Stimulated activated CD4-positive, alpha-beta T cell treated with anti-CD3 and anti-CD28 coated beads, Interleukin-1b, Interleukin-23, amount 100 ng/mL, for 24 hours (primary cell): ENCODE measurements around the gene DEGS2.
A peak's percentile ranks its signal among the peaks of the same experiment; 100 is the strongest.
"Not testable (repeated sequence)": the region's sequence is repeated elsewhere in the genome, so short reads cannot be mapped to it uniquely, and the experiment has no call there.

Source experiments
- DNase-seq, 4 experiments: peaks; one replicate each; pipeline ENCODE4 v3.0.0-alpha.2; 2020; ENCODE audit warnings: low read depth in 4 of 4, low spot score in 1 of 4

Gene DEGS2

DNA sequence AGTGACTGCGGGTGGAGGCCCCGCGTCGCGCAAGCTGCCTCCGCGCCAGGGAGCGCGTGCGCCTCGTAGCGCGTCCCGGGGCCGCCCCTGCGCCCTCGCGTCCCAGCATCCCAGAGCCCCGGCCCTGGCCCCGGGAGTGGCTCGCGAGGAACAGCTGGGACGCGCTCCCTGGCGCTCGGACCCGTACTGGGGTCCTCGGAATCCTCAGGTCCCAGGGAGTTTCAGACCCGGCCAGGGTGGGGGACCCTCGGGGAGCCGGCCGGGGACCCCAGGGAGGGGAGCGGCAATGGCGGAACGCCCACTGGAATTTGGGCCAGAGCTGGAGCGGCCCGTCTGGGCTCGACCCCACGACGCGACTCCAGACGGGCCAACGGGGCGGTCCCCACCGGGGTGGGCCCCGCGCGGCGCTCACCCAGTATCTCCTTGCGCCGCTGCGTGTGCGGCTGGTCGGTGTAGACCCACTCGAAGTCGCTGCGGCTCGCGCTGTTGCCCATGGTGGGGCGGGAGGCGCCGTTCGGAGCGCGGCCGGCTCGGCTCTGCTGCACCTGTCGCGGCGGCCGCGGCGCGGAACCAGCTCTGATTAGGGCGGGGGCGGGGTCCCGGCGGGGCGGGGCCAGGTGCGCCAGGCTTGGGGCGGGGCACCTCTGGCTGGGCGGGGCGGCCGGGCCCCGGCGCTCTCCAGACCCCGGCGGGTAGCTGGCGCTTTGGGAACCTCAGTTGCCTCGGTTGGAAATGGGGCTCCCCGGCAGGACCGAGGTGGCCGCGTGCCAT, at the start of gene DEGS2:
Gene DEGS2 (minus strand): TSS at position 552 of the 771 bp plus-strand sequence. CDS start 58 bp downstream, at position 494.
- peak; percentile 27 to 44 (median 40) for DNase-seq

DNA sequence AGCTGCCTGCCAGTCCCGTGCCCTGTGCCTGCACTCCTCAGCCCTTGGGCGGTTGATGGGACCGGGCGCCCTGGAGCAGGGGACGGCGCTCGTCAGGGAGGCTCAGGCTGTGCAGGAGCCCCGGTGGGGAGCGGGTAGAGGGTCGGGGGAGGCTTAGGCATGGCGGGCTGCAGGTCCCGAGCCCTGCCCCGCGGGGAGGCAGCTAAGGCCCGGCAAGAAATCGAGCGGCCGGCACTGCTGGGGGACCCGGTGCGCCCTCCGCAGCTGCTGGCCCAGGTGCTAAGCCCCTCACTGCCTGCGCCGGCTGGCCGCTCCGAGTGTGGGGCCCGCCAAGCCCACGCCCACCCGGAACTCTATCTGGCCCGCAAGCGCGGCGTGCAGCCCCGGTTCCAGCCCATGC, 48.7 kb upstream of the DEGS2 start:
- DNase-seq, result not testable (repeated sequence)

DNA sequence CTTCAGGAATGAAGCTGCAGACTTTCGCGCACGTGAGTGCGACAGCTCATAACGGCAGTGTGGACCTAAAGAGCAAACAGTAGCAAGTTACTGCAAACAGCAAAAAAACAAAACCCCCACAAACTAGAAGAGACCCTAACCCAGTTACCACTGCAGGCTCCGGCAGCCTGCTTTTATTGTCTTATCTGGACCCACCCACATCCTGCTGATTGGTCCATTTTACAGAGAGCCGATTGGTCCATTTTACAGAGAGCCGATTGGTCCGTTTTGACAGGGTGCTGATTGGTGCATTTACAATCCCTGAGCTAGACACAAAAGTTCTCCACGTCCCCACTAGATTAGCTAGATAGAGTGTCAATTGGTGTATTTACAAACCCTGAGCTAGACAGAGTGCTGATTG, 48.1 kb upstream of the DEGS2 start:
- DNase-seq, result not testable (repeated sequence)

DNA sequence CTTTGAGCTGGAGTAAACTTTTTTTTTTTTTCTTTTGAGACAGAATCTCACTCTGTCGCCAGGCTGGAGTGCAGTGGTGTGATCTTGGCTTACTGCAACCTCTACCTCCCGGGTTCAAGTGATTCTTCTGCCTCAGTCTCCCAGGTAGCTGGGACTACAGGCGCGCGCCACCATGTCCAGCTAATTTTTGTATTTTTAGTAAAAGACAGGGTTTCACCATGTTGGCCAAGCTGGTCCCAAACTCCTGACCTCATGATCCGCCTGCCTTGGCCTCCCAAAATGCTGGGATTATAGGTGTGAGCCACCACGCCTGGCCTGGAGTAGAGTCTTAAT, 45.4 kb upstream of the DEGS2 start:
- DNase-seq, result not testable (repeated sequence)

DNA sequence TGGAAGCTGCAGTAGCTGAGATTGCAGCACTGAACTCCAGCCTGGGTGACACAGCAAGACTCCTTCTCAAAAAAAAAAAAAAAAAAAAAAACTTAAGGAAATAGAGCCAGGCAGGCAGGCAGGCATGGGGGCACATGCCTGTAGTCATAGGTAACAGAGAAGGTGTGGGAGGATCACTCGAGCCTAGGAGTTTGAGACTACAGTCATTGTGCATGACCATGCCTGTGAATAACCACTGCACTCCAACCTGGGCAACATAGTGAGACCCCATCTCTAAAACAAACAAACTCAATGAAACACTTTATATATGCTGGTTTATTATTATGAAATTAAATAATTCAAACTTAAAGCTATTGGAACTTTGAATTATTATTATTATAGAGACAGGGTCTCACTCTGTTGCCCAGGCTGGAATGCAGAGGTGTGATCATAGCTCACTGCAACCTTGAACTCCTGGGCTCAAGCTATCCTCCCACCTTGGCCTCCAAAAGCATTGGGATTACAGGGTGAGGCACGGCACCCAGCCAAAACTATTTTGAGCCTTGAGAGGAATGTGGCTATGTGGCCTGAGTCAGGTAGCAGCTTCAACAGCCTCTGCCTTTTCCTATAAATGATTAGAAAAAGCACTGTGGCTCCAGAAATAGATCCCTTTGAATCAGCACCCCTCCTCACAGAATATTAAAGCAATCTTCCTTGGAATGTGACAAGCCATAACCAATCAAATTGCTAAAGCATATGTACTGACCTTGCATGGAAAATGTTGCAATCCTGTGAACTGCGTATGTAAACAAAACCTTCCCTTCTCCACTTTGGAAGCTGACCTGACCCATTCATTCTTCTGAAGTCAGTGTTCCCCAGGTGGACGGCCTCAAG, 44.8 kb upstream of the DEGS2 start:
- no peak for DNase-seq

DNA sequence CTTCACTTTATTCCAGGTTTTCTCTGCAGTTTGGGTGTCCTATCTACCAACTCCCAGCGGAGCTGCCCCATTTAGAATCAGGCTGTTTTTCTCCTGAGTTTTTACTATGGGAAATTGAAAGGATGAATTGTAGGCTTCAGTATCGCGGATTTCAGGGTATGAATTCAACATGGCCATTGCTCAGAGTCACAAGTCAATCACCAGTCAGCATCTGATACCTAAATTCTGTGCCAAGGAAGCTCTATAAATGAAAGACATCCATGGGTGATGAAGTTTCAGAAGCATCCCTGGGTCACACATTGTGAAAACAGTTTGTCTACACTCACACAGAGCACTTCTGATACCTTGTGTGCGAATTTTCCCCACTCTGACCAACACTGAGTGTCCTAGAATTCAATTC, 43.7 kb upstream of the DEGS2 start:
- no peak for DNase-seq

DNA sequence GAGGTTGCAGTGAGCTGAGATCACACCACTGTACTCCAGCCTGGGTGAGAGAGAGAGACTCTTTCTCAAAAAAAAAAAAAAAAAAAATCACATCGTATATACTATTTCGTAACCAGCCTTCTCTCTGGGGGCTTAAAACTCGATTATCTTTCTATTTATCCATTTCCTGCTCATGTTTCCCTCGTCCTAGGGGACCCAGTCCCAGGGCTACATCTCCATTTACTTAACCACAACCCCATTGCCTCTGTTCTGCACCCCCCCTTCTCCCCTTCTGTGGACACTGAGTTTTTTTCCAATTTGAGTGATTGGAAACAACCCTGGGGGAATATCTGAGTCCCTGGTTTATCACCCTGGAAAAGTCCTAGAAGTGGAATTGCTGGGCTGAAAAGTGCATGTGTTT, 43.3 kb upstream of the DEGS2 start:
- DNase-seq, result no peak

DNA sequence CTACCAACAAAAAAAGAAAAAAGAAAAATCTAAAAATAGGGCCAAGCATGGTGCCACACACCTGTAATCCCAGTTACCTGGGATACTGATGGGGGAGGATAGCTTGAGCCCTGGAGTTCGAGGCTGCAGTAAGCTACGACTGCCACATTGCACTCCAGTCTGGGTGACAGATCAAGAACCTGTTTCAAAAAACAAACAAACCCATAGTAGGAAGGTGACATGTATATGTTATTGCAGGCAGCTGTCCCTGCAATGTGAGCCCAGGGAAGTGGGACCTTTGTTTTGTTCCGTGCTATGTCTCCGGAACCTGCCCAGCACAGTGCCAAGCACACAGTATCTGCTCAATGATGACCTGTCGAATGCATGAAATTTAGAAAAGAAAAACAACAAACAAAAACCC, 42.3 kb upstream of the DEGS2 start:
- DNase-seq, result no peak

DNA sequence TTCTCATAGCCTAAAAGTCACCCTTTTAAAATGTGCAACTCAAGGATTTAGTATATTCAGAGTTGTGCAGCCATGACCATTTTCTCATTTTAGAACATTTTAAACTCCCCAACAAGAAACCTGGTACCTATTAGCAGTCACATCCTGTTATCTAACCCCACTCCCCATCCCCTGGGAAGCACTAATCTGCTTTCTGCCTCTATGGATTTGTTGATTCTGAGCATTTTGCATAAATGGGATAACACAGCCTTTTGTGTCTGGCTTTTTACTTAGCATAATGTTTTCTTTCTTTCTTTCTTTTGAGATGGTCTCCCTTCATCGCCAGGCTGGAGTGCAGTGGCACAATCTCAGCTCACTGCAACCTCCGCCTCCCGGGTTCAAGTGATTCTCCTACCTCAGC, 40.9 kb upstream of the DEGS2 start:
- DNase-seq, result no peak

DNA sequence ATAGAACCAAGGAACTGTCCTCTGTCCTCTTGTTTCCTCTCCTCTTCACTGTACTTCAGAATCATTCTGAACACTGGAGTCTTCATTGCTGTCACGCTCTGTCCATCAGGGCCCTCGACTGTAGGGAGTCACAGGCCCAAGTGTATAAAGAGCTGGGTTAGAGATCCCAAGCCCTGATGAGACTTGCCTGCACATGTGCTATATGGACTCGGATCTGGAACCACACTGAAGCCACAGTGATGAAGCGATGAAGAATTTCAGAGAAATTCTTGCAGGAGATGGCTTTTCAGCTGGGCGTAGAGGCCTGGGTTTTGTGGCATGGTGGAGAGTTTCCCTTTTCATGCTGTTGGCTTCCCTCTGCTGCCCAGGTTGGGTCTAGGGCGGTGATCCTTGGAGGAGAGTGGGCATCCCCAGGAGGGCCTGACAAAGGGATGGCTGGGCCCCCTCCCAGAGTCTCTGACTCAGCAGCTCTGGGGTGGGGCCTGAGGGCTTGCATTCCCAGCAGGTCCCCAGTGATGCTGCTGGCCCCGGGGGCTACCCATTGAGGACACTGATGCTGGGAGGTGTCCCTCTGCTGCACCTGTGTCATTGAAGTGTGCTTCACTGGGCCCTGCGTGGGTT, 39.9 kb upstream of the DEGS2 start:
- DNase-seq, result no peak

DNA sequence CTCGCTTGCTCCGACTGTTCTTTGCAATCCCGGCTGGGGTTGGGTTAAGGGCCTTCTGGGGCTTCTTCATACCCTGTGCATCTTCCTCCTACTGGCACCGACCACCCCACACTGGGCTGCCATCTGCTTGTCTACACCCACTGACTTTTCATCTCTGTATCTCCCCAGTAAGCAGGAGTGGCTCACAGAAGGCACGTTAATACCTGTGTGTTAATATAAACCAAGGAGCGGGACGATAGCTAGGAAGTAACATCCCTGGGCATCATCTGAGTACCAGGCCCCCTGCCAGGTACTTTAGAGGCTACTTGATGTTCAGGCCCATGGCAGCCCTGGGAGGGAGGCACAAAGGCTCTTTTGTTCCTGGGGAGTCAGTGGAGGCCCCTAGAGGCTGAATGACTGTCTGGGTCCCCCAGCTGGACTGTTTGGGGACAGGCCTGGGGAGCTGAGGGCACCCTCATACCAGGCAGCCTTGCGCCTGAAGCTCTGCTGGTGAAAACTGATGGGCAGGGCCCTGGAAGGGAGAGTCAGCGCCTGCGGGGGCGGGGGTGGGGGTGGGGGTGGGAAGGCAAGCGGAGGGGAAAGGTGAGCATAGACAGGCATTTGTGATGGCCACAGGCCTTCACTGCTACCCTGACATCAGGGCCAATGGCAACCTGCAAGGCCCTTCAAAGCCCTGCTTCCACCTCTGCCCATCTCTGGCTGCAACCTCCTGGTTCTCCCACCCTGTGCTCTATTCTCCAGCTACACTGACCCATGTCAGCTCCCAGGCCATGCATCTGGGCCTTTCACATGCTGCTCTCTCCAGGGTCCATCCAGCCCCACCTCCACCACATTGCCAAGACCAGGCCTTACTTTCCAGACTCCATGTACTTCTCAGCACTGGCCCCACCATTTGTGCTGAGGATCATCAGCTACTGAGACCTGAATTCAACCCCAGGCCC, 34.2 kb upstream of the DEGS2 start:
- DNase-seq, result no peak

DNA sequence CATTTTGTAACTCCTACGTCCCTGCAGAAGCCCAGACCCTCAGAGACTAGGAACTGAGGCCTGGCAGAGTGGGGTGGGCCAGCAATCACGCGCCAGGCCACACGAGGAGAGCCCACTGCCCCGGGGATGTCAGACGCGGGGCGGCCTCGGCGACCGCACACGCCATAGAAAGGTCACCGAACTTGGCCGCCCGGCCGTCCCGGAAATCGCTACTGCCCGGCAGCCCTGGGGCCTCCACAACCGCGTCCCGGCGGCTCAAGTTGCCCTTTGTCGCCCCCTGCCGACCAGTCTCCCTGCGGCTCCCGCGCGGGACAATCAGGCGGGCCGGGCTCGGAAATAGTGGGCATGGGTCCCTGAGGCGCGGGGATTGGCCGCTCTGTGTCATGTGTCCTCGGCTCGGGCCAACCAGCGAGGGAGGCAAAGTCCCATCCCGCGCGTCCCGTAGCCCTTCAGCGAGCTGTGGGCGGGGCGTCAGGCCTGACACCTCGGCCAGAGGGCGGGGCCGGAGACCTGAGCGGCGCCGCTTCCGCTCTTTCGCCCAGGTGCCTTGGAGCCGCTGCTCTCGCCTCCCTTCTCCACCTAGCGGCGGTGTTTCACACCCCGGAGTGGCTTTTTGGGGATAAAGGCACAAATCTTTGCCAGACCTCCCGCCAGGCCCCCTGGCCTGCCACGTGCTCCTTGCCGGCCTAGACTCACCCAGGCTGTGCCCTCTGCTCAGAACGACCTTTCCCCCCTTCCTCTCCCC, 33.4 kb upstream of the DEGS2 start:
- peak; percentile 99 to 100 (median 99) for DNase-seq

DNA sequence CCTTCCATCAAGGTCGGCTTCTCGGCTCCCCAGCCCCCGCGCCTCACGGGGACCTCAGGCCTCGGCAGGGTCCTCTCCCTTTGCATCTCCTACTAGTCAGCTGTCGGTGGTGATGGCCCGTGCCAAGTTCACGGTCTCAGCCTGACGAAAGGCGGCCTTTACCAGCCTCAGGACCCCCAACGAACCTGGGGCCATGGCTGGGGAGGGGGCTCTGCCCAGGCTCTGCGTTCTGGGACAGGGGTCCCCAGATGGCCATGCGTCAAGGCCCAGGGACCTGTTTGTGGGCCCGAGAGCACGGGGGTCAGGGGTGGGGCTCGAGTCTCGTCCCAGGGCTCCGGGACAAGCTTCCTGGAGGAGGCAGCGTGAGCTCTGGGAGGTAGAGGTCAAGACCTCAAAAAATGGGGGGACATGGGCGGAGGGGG, 32.8 kb upstream of the DEGS2 start:
- no peak for DNase-seq

DNA sequence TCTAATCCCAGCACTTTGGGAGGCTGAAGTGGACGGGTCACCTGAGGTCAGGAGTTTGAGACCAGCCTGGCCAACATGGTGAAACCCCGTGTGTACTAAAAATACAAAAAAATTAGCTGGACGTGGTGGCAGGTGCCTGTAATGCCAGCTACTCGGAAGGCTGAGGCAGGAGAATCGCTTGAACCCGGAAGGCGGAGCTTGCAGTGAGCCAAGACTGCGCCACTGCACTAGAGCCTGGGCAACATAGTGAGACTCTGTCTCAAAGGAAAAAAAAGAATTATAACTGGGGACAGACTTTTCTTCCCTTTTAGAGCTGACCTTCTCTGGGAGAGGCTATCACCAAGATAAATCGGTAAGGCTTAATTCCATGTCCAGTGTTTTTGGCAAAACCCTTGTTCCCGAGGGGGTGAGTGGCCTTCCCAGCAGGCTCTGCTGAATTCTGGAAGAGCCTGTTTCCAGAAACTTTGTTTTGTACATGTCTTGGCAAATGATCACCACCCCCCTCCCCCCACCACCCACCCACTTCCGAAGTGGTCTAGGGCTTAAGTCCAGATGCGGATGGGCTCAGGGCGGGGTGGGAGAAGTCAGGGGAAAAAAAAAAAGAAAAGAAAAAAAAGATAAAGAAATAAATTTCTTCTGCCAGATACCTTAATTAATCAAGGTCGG, 32.3 kb upstream of the DEGS2 start:
- no peak for DNase-seq

DNA sequence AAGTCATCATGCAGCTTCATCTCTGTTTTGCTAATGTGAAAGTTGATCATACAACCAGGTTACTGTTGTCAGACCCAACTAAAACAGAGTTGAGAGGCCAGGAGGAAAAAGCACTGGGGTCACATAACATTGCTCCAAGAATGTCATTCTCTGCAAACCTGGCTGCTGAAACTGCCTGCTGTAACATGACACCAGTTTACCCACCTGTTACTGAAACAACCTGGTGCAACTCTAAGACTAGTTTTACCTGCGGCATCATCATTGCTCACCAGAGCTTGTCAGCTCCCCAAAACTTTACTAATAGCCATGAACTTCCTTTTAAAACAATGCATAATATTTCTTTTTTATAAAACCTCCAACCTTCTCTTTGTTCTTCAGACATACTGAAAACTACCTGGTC, 30.7 kb upstream of the DEGS2 start:
- DNase-seq, result no peak

DNA sequence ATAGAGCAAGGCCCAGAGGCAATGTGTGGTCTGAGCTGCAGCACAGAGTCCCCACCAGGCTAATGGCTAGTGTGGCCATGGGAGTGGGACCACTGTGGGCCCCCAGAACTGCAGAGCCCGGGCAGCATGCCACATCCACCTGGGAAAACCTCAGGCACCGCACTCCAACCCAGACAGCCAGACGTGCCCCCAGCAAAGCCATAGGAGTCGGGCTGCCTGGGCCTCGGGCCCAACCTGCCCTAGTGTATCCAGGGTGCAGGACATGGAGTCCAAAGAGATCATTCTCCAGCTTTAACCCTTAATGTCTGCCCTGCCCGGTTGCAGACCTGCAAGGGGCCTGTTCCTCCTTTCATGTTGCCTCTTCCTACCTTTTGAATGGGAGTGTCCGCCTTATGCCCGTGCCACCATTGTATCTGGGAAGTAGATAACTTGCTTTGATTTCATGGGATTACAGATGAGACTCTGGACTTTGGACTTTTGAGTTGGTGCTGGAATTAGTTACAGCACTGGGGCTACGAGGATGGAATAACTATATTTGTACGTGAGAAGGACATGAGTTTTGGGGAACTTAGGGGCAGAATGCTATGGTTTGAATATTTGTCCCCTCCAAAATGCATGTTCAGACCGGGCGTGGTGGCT, 29.1 kb upstream of the DEGS2 start:
- DNase-seq, result no peak

DNA sequence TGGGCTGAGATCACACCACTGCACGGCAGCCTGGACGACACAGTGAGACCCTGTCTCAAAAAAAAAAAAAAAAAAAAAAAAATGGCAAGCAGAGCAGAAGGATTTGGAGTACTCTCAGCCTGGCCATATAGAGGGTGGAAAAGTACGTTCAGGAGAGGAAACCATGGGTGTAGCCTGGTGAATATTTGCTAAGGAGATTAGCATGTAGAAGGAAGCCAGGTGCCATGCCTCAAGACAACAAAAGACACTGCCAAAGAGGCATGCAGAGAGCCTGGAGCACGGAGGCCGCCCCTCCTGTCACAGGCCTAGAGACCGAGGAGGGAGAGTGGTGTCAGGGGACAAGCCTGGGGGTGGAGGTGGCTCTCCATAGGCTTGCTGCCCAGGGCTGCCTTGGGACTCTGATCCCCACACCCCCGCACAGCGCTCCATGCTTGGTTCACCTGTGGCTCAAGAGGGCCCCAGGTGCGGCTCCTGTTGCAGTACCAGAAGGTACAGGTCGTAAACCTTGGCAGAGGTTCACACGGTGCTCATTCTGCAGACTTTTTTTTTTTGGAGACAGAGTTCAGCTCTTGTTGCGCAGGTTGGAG, 27.9 kb upstream of the DEGS2 start:
- no peak for DNase-seq

DNA sequence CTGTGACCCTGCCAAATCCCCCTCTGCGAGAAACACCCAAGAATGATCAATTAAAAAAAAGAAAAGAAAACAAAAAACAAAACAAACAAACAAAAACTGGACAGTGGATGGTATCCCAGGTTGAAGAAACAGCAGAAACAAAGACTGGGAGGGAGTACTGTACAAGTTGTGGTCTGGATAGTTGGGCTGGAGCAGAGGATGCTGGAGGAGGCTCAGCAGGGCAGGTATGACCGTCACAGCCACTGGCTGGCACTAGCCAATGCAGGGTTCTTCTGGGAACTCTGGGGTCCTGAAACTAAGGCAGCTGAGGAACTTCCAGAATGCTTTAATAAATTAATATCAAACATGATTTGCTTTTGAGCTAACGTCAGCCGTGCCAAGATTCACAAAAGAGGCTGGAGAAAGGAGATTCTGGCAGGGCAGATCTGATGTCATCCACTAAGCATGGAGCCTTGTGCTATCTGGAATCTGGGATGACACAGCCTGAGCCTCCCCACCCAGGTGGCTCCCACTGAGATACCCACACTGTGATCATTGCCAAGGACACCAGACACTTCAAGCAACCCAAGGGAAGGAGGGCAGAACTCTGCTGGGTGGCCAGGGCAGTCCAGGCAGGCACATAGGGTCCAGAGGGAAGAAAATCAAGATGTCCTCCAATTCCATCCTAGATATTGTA, 22.6 kb upstream of the DEGS2 start:
- DNase-seq, result not testable (repeated sequence)
